A549 (cell line): Measurements from ENCODE around the gene KEL. TPM values are rescaled to one million over a fixed set of nuclear protein-coding genes. Genes with fewer than 3 reads are reported as not detected.

ENCODE experiments used
- ATAC-seq, 2 experiments: fragments of 200-7000 bp in 1 of 2; fragments of >200 bp in 1 of 2; cut with Nextera tagmentation in 1 of 2; cut with Tn5 transposase in 1 of 2; 3 replicates each; pipeline versions ENCODE4 v1.8.0 to v1.9.1; 2018 to 2020; ENCODE audit warnings: mild to moderate bottlenecking in 1 of 2, moderate library complexity in 1 of 2
- CTCF ChIA-PET: fragments of 300-600 bp; sonication (Branson Sonifier 250); formaldehyde crosslinking; extraction: SDS; loops from one replicate; lab custom pipeline; 2021; ENCODE audit warnings: antibody characterized with exemption, inconsistent platforms; lab: Yijun Ruan, JAX
- POLR2A ChIA-PET: fragments of 350-600 bp; formaldehyde crosslinking; extraction: SDS; loops from one replicate; lab custom pipeline; 2021; ENCODE audit warnings: antibody characterized with exemption, inconsistent platforms; lab: Yijun Ruan, JAX
- DNase-seq, 2 experiments: peaks; one replicate each; pipeline versions ENCODE4 v3.0.0 to v3.0.0-alpha.2; 2011 to 2016; ENCODE audit warnings: low read depth in 1 of 2, low spot score in 1 of 2
- FAIRE-seq: peaks from 2 replicates; lab custom pipeline; 2011; peaks lifted over from hg19 to GRCh38; lab: Jason Lieb, UNC
- H3K27ac ChIP-seq, 2 experiments: fragments of >200 bp; sonication (Bioruptor Twin); formaldehyde crosslinking; 3 replicates each; pipeline ENCODE4 v1.5.1; 2016 to 2017
- H3K4me1 ChIP-seq: fragments of >200 bp; sonication (Bioruptor Twin); formaldehyde crosslinking; 3 replicates; pipeline ENCODE4 v1.6.1; 2016
- H3K4me2 ChIP-seq: fragments of >200 bp; sonication (Bioruptor Twin); formaldehyde crosslinking; 3 replicates; pipeline ENCODE4 v1.6.1; 2016
- H3K4me3 ChIP-seq: fragments of >200 bp; sonication (Bioruptor Twin); formaldehyde crosslinking; 3 replicates; pipeline ENCODE4 v1.5.1; 2016
- H3K9me3 ChIP-seq: fragments of >200 bp; sonication (Bioruptor Twin); formaldehyde crosslinking; 3 replicates; pipeline ENCODE4 v1.6.1; 2016
- BHLHE40 ChIP-seq: IDR thresholded peaks from 2 replicates; pipeline ENCODE4 v1.6.1; 2012; ENCODE audit warnings: low read depth, low read length, inconsistent platforms
- CBX8 ChIP-seq: fragments of 200-600 bp; sonication (generic); IDR thresholded peaks from 2 replicates; pipeline ENCODE4 v1.6.1; 2016
- CHD4 ChIP-seq: fragments of 200-600 bp; sonication (generic); IDR thresholded peaks from 2 replicates; pipeline ENCODE4 v1.6.1; 2016; ENCODE audit warnings: antibody characterized with exemption, mild to moderate bottlenecking, borderline replicate concordance
- EHF ChIP-seq: fragments of 250-450 bp; sonication (Bioruptor Pico); IDR thresholded peaks from 2 replicates; pipeline ENCODE4 v1.5.0; 2020; ENCODE audit warnings: mild to moderate bottlenecking
- FOSL2 ChIP-seq, 2 experiments: fragments of 450-650 bp in 1 of 2; fragments of >200 bp in 1 of 2; sonication (Bioruptor Twin) in 1 of 2; formaldehyde crosslinking; IDR thresholded peaks; 2 replicates each; pipeline versions ENCODE4 v1.5.0 to v1.6.1; 2016 to 2020; ENCODE audit warnings: mild to moderate bottlenecking in 1 of 2, moderate library complexity in 1 of 2
- GATA3 ChIP-seq: IDR thresholded peaks from 2 replicates; pipeline ENCODE4 v1.6.1; 2012; ENCODE audit warnings: borderline replicate concordance
- HEYL ChIP-seq: fragments of 250-450 bp; sonication (Bioruptor Pico); IDR thresholded peaks from 2 replicates; pipeline ENCODE4 v1.8.0; 2021; ENCODE audit warnings: mild to moderate bottlenecking, moderate library complexity
- HOXB13 ChIP-seq: fragments of 250-450 bp; sonication (Bioruptor Pico); IDR thresholded peaks from 2 replicates; pipeline ENCODE4 v1.5.0; 2020; ENCODE audit warnings: low read depth, mild to moderate bottlenecking, moderate library complexity
- JUNB ChIP-seq: fragments of >200 bp; sonication (Bioruptor Twin); formaldehyde crosslinking; IDR thresholded peaks from 2 replicates; pipeline ENCODE4 v1.6.1; 2016
- MYC ChIP-seq: IDR thresholded peaks from 2 replicates; pipeline ENCODE4 v1.6.1; 2012; ENCODE audit warnings: mild to moderate bottlenecking, inconsistent platforms, low read length, improper control_type of control experiment, borderline replicate concordance
- PHF8 ChIP-seq: fragments of 200-600 bp; sonication (generic); IDR thresholded peaks from 2 replicates; pipeline ENCODE4 v1.6.1; 2016; ENCODE audit warnings: low read depth, mild to moderate bottlenecking, antibody characterized with exemption, moderate library complexity, borderline replicate concordance
- POLR2A ChIP-seq: IDR thresholded peaks from 2 replicates; pipeline ENCODE4 v1.6.1; 2012; ENCODE audit warnings: mild to moderate bottlenecking, low read length
- POLR2AphosphoS2 ChIP-seq: conservative IDR thresholded peaks from 2 replicates; pipeline ENCODE4 v1.6.1; 2012; ENCODE audit warnings: low read length, improper control_type of control experiment, inconsistent platforms
- RAD21 ChIP-seq, 2 experiments: fragments of >200 bp in 1 of 2; sonication (Bioruptor Twin) in 1 of 2; formaldehyde crosslinking in 1 of 2; IDR thresholded peaks in 1 of 2; conservative IDR thresholded peaks in 1 of 2; 2 replicates in 1 of 2; 3 replicates in 1 of 2; pipeline ENCODE4 v1.6.1; 2012 to 2018; ENCODE audit warnings: inconsistent platforms in 1 of 2
- RCOR1 ChIP-seq: fragments of 150-350 bp; IDR thresholded peaks from 2 replicates; pipeline ENCODE4 v1.6.1; 2014; ENCODE audit warnings: antibody characterized with exemption, low read length, low read depth
- RNF2 ChIP-seq: fragments of 200-600 bp; sonication (generic); IDR thresholded peaks from 2 replicates; pipeline ENCODE4 v1.6.1; 2016; ENCODE audit warnings: low read depth, mild to moderate bottlenecking, antibody characterized with exemption, moderate library complexity, borderline replicate concordance
- SMC3 ChIP-seq: fragments of >200 bp; sonication (Bioruptor Twin); formaldehyde crosslinking; IDR thresholded peaks from 3 replicates; pipeline ENCODE4 v1.6.1; 2018; ENCODE audit warnings: inconsistent platforms
- WGBS: methylation state at CpG from one replicate; pipeline ENCODE4 v1.1.6; 2017; ENCODE audit errors: missing lambda C conversion rate; 5-methylcytosine and 5-hydroxymethylcytosine counted together
- polyA plus RNA-seq, 4 experiments: library from polyadenylated mRNA; depleted of rRNA in 3 of 4; stranded (reverse); fragments of >200 nt; fragmentation: RNase III in 1 of 4; extraction: RNeasy Plus Mini Kit Qiagen cat#74134 plus additional on column Dnase treatment in 1 of 4; gene quantifications; 2 replicates in 3 of 4; 3 replicates in 1 of 4; pipeline ENCODE4 v1.2.3, GENCODE V29; 2011 to 2017
- TF ChIP-seq, protein P1 (sequence below): fragments of >200 bp; sonication (Bioruptor Twin); formaldehyde crosslinking; IDR thresholded peaks from 3 replicates; pipeline ENCODE4 v1.6.1; 2016

Gene KEL
- polyA plus RNA-seq, 2 of the 4 experiments (the other 2 are of a cell fraction): 0.14 TPM; not detected in 1

GRCh38 chr7:142962991-142963390 lies 828 bp upstream of the KEL start:
- FAIRE-seq: no peak

DNA sequence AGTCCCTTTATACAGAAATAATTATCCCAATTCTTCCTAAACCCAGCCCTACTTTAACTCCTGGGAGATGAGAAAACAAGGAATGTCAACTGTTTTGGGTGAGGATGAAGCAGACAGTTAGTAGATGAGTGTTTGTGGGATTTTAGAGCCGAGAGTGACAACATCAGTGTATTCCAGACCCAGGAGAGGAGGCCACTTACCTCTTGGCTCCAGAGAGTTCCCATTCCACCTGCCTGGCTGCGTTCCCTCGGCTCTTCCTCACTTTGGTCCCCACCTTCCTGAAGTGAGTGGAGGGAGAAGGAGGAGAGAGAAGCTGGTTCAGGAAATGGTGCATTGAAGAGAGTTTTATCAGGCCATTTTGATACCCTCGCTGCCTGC lies 579 bp downstream of the KEL start:
- ATAC-seq (no peak), DNase-seq (no peak), FAIRE-seq (no peak)
- Histone ChIP-seq H3K4me2 (no peak overlapping the region), H3K4me3 (no peak overlapping the region), H3K4me1 (0 out of 3 replicates have a peak, but pooled peaks cover 6% of the 10 kb centered on the region), H3K9me3 (no peaks in the 10 kb centered on the region), H3K27ac (no peak overlapping the region)
- CTCF ChIA-PET: no interaction called here
- no peak for TF ChIP-seq EHF (CRISPR knock-in tag)
- TF ChIP-seq SMC3: no peak
- no peak for TF ChIP-seq CHD4
- TF ChIP-seq JUNB: no peak
- TF ChIP-seq FOSL2 (IDR thresholded peaks at IDR 0.05): no peak
- TF ChIP-seq FOSL2 (CRISPR knock-in tag; IDR thresholded peaks at IDR 0.05): no peak
- TF ChIP-seq BHLHE40: no peak
- POLR2A ChIA-PET: no interaction called here
- 10% methylated on average over 4 of the region's 4 CpGs for whole genome bisulfite sequencing

More at GRCh38 chr7:142962991-142963390, 828 bp upstream of the KEL start:
- ChIA-PET POLR2A (no interaction called here), CTCF (no interaction called here)
- DNase-seq (no peak), ATAC-seq (no peak)
- Histone ChIP-seq H3K27ac (no peak overlapping the region), H3K4me2 (no peak overlapping the region), H3K4me3 (no peak overlapping the region), H3K4me1 (no peaks in the 10 kb centered on the region), H3K9me3 (no peaks in the 10 kb centered on the region)
- no peak for TF ChIP-seq HEYL
- TF ChIP-seq, protein P1, sequence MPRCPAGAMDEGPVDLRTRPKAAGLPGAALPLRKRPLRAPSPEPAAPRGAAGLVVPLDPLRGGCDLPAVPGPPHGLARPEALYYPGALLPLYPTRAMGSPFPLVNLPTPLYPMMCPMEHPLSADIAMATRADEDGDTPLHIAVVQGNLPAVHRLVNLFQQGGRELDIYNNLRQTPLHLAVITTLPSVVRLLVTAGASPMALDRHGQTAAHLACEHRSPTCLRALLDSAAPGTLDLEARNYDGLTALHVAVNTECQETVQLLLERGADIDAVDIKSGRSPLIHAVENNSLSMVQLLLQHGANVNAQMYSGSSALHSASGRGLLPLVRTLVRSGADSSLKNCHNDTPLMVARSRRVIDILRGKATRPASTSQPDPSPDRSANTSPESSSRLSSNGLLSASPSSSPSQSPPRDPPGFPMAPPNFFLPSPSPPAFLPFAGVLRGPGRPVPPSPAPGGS: no peak
- TF ChIP-seq POLR2AphosphoS2: no peak
- TF ChIP-seq EHF (CRISPR knock-in tag): no peak
- TF ChIP-seq RCOR1: no peak
- TF ChIP-seq CBX8: no peak
- TF ChIP-seq HOXB13 (CRISPR knock-in tag): no peak
- no peak for TF ChIP-seq POLR2A
- TF ChIP-seq RNF2: no peak
- TF ChIP-seq GATA3: no peak
- TF ChIP-seq PHF8: no peak
- 5% methylated on average over 1 of the region's 1 CpG for WGBS

DNA sequence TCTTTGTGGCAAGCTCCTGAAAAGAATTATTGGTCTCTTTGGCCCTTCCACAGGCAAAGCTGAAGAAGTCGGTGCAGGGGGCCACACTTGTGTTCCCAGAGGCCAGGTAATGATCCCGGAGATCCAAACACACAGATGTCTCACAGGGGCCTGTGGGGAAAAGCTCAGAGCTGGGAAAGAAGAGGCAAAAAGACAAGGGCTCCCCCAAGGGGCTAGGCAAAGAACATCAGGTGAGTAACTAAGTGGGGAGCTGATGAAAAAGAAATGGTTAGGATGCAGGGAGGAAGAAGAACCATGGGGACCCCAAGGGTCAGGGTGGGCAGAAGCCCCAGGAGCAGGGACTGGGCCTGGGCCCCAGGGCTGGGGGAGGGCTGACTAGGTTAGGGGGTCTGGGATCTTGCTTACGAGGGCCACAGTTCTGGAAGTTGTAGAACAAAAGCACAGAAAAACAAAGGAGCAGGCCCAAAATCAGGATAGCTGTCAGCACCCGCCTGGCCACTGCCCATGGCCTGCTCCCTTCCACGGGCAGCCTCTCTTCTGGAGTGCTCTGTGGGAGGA lies 1.1 kb downstream of the KEL start:
- Histone ChIP-seq H3K4me1 (0 out of 3 replicates have a peak, but pooled peaks cover 6% of the 10 kb centered on the region), H3K4me3 (no peak overlapping the region), H3K9me3 (no peaks in the 10 kb centered on the region), H3K4me2 (no peak overlapping the region), H3K27ac (no peak overlapping the region)
- ChIA-PET POLR2A (no interaction called here), CTCF (interaction anchor here (0.8 kb wide), 1 partner anchor 41 kb away, joined by 3 read pairs; no protein-coding TSS in a partner anchor)
- peak in 1 of 2 experiments; percentile 45; a peak in 2 of 6 replicates for ATAC-seq
- FAIRE-seq: no peak
- TF ChIP-seq RAD21 (conservative IDR thresholded peaks at IDR 0.05 in 1 of 2, IDR thresholded peaks at IDR 0.05 in 1 of 2) (0 out of 5 replicates have a peak, but pooled peaks of 1 of the 2 experiments have one; percentile 17), POLR2AphosphoS2 (no peak)
- DNase-seq: no peak
- 12% methylated on average over 5 of the region's 5 CpGs for WGBS

DNA sequence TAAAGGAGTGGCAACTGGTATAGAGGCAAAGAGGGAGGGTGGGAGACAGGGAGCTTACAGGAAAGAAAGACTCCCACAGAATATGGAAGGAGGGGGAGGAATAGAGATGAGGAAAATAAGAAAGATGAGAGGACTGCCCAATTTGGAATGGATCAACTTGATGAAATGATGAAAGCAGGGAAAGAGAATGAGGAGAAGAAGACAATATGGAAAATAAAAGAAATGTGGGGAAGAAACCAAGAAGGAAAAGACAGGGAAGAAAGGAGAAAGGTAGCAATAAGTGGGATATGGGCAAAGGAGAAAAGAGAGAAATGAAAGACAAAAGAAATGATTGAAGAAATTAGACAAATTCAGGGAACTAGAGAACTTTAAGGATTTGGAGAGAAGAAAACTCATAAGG lies 3.0 kb downstream of the KEL start:
- TF ChIP-seq EHF (CRISPR knock-in tag) (no peak), MYC (no peak)
- CTCF ChIA-PET: interaction anchor here (1.0 kb wide), 1 partner anchor 176 kb away, joined by 3 read pairs; no protein-coding TSS in a partner anchor
- H3K27ac ChIP-seq: no peak overlapping the region
- no peaks in the 10 kb centered on the region; the same call in 2 of the 3 replicates for H3K9me3 ChIP-seq
- no peak overlapping the region for H3K4me2 ChIP-seq
- DNase-seq (no peak), ATAC-seq (no peak), FAIRE-seq (no peak)
- 0 out of 3 replicates have a peak, but pooled peaks cover 6% of the 10 kb centered on the region for H3K4me1 ChIP-seq
- H3K4me3 ChIP-seq: no peak overlapping the region
- POLR2A ChIA-PET: no interaction called here
